Stimulated activated CD8-positive, alpha-beta memory T cell treated with anti-CD3 and anti-CD28 coated beads, Interleukin-12 subunit alpha, Interleukin-12 subunit beta, amount 100 ng/mL, for 1 hour (primary cell): ENCODE data around the gene OTOF.

Experiments
- DNase-seq: peaks from one replicate; pipeline ENCODE4 v3.0.0-alpha.2; 2020; ENCODE audit warnings: low read depth

Gene OTOF

DNA sequence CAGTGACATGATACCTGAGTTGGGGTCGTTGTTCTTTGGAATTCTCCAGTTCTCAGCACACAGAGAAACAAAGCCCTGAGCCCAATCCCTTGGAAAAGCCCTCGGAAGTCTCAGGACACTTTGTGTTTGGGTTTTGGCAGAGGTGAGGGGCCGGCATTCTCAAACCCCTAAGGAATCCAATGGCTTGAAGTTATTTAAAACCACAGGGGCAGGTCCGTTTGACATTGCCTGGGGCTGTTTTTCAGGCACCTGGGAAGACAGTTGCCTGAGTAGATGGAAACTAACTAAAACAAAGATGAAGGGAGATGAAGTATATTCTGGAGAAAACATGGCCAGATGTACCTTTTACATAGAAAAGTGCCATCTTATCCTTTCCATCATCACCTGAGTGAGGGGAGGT lies 22.5 kb upstream of the OTOF start:
- DNase-seq: no peak

DNA sequence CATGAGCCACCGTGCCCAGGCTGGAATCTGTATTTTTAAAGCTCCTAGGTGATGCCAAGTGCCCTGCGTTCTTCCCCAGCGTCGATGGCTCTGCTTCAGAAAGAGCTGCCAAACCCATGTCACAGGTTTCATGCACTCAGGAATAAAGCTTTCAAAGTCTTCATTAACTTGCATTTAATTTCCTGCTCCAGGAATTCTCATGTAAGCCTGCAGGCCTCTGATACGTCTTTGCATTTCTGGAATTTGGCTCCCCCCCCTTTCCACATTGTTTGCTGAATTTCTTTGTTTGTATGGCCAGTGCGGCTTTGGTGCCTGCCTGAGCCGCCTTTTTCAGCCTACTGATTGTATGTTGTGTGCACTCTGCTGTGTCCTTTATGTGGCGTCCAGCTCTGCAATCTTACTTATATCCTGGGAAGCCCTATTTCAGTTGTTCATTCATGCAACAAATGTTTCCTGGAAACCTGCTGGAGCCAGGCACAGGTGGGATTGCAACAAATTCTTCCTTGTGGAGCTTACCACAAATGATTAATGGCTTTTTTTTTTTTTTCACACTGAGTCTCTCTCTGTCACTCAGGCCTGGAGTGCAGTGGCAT lies 17.9 kb upstream of the OTOF start:
- DNase-seq: no peak

DNA sequence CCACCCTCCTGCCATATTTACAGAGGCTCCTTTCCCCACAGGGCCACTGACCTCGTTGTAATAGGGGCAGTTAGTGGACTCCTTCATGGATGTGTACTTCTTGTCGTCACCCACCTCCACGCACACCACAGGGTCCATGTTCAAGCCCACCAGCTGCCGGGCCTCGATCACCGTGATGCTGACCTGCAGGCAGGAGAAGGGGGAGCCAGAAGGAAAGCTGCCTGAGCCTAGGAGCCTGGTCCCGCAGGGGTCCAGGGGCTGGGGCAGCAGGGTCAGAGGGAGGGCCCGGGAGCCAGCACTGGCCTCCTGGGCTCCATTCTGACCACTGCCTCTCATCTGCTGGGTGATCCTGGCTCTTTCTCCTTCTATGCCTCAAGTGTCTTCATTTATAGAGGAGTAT lies 17.0 kb upstream of the OTOF start:
- DNase-seq: no peak

DNA sequence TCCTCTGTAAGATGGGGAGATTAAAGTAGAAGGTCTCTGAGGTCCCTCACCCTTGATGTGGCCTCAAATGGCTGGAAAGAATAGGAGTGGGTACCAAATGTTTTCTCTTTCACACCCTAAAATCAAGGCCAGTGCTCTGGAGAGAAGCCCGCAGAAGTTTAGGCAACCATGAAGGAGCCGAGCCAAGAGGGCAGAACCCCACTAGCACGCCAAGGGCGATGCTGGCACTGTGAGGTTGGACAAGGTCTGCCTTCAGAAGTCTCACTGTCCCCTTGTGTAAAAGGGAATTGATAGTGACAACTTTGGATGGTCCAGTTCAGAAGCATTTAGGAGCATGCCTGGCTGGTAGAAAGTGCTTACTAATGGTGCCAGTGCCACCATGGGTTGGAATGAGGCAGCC lies 16.3 kb upstream of the OTOF start:
- DNase-seq: no peak

DNA sequence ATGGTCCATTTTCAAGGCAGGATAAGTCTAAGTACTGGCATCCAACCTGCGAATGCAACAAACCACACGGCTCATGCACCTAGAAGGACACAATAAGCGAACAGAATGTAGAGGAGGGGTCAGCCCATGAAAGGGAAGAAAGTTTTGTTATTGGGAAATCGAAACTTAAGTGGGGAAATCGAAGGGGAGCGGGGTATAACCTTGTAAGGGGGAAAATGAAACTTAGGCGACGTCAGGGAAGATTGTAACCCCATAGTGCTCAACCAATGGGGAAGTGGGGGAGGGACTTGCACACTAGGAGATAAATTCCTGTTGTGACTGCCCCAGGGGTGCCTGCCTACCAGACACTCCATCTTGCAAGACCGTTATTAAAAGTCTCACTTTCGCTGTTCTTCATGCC lies 15.6 kb upstream of the OTOF start:
- no peak for DNase-seq

DNA sequence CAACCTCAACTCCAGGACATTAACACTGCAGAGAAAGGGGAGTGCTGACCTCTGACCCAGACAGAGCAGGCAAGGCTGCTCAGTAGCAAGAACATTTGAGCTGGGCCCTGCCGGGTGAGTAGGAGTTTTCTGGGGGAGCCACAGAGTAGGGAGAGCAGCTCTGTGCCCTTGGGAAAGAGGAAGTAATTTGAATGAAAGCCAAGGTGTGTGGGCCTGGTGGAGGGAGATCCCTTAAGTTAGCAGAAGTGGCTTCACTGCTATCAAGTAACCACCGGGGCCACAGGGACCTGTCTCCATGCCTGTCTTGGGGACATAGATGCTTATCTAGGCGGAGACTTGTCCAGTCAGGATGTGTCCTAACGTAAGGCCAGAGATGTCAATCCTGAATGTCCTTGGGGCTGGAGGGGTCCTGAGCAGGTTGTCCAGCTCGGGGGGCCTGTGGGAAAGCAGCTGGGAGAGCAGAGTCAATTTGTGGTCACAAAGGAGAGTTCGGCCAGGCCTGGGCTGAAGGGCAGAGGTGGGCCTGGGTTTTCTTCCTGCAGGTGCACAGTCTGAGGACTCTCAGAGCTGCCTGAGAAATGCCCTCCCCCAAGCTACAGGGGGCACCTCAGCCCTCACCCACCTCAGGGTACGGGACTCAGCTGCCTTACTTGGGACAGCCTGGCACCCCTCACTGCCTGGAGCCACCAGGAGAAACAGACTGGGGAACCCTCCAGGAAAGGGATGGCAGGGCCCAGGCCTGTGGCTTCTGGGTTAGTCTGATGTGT lies 15.0 kb upstream of the OTOF start:
- DNase-seq: no peak

GRCh38 chr2:26491563-26492167 lies 13.7 kb upstream of the OTOF start:
- DNase-seq: no peak

GRCh38 chr2:26489213-26489850 lies 11.4 kb upstream of the OTOF start:
- no peak for DNase-seq

DNA sequence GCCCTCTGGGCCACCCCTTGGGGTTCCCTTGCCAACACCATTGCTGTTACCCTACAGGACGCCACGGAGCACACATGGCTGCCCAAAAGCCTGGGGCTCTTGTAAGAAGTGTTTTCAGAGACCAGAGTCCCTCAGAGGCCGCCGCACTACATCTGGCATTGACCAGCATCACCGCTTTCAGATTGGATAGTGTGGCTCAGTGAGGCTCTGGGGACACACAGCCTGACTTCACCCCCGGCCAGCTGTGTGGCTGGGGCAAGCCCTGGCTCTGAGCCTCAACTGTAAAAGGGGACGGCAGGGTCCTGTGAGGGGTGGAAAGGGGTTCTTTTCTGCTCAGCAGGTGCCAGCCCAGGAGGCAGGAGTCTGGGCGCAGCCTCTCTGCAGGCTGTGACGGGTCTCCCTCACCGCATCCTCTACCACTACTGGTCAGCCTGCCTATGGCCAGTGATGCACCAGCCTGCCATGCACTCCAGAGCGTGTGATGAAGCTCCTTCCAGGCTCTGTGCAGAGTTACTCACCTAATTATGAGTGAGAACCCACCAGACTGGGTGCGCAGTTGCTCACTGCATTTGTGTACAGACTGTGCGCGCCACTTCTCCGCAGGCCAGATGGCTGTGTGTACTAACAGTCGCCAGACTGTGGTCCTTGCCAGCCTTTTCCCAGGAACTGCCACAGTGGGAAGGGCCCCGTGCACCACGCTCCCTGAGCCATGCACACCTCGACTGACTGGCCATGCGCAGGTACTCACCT lies 10.7 kb upstream of the OTOF start:
- DNase-seq: no peak

- DNase-seq: no peak
These were observed 9.3 kb upstream of the OTOF start for GRCh38 chr2:26487192-26487591.

GRCh38 chr2:26486789-26487188 lies 8.9 kb upstream of the OTOF start:
- DNase-seq: no peak

GRCh38 chr2:26485725-26486418 lies 7.9 kb upstream of the OTOF start:
- no peak for DNase-seq

DNA sequence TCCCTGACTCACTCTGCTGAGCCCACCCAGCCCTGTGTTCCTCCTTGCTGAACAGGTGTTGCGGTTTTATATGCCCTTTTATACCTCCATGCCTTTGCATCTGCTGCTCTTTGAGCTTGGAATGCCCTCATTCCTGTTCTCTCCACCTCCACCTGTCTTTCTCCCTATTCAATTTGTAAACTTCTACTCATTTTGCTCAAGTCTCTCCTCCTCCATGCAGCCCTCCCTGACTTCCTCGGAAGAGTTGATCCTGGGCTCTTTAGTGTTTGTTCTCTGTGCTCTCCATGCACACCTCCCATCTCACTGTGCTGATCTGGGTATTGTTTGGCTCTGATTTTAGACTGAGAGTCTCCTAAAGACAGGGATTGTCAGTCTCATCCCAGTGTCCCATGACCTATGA lies 7.2 kb upstream of the OTOF start:
- no peak for DNase-seq

- no peak for DNase-seq
These were observed 6.7 kb upstream of the OTOF start for GRCh38 chr2:26484579-26484978.

DNA sequence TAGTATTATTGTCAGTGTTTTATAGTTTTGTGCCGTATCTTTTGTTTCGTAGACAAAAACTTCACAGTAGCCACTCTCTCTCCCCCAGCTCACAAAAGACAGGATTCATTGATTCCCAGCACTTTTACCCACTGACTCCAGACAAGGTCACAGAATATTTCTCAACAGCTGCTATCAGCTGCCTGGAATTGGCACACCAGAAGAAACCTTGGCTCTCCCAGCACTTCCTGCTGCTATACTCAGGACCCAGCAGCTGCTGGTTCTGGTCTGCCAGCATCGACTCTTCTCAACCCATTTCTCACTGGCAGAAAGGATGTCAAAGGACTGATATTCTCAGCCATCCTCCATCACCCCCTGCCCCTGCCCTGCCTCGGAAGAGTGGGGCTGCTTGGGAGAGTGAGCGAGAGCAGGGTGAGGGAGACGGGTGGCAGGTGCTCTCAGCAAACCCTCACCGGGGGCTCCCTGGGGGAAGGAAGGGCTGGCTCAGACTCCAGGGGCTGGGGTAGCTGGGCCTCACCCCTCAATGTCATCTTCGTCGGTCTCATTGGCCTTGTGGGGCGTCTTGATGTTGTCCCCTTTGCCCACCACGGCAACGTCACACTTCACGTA lies 6.1 kb upstream of the OTOF start:
- DNase-seq: no peak

DNA sequence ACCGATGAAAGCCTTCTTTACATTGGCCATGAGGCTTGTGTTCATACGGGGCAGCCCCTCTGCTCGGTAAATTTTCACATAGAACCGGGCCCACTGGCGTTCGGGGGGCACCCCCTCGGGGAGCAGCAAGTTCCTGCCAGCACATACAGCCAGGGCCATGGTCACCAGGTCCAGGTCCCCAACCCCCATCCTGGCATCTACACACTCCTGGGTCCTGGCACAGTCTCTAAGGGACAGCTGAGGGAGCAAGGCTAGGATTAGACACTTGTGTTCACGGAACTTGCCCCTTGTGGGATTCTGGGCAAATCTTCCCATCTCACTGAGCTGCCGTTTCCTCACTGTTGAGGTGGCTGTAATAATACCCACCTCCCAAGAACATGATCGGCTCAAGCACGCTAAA lies 5.6 kb upstream of the OTOF start:
- no peak for DNase-seq

GRCh38 chr2:26483027-26483326 lies 5.1 kb upstream of the OTOF start:
- no peak for DNase-seq

DNA sequence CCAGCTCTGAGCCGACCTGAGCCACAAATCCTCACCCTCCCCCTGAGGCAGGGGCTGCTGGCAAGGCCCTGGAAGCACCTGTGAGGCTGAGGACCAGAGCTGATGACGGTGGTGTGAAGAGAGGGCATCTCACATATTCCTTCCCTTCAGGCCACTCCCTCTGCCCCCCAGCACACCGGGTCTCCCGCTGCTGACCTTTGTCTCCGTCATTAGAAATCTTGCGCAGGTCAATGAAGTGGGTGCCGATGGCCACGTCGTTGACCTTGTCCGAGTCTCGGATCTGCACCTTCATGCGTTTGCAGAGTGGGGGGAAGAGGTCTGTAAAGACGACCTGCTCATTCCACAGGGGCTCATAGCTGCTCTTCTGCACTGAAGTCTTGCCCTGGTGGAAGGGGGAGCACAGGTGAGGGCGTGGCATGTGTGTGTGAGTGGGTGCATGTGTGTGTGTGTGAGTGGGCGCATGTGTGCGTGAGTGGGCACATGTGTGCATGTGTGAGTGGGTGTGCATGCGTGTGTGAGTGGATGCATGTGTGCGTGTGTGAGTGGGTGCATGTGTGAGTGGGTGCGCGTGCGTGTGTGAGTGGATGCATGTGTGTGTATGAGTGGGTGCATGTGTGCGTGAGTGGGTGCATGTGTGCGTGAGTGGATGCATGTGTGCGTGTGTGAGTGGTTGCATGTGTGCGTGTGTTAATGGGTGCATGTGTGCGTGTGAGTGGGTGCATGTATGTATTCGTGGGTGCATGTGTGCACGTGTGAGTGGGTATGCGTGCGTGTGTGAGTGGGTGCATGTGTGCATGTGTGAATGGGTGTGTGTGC lies 4.5 kb upstream of the OTOF start:
- DNase-seq: no peak

DNA sequence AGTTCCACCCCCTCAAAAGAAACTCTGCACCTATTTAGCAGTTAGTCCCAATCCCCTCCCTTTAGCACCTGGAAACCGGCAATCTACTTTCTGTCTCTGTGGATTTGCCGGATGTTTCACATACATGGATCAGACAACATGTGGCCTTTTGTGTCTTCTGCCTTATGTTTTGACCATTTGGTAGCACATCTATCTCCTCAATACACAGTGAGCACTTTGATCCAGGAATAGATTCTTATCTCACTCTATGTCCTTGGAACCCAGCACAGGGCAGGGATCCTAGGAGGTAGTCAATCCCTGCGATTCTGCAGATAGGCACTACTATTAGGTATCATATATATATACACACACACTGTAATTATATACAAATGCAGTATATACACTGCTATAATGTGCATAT lies 3.8 kb upstream of the OTOF start:
- no peak for DNase-seq

DNA sequence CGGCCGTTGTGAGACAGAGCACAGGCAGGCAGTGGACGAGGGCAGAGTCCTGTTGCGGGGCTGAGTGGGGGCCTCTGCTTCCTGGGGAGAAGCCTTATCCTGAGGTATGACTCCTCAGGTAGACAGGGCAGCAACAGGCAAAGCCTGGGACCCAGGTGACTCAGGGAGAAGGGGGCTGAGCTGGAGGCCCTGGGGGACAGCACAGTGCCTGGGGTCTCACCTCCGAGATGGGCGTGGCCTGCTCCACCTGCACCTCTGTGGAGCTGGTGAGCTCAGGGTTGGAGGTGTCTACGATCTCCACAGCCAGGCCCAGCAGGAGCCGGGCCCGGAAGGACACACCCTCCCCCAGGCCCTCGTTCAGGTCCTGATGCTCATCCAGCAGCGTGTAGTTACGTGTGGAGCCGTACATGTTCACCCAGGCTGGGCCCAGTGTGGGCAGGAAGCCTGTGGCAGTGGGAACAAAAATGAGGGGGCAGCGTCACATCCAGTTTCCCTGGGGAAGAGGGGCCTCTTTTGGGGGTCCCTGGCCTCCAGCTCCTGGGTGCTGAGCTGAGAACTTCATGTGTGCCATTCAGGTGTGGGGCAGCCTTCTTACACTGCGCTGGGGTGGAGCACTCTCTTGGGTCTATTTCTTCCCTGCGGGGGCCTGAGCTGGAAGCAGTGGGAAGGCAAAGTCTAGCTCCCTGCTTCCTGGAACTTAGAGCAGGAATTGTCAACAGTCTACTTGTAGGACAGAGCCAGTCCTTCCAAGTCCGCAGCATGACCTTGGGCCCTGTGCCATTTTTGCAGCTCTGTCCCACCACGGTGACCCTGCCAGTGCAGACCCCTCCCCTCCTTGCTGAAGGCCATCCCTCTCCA lies 2.9 kb upstream of the OTOF start:
- DNase-seq: no peak
